HG03039 (cell line): ENCODE data around the gene CRYBA2.

ENCODE experiments used
- ATAC-seq: cut with Tn5 transposase; IDR thresholded peaks from one replicate; pipeline ENCODE4 v1.9.1; 2021; ENCODE audit warnings: mild to moderate bottlenecking, moderate library complexity; ENCODE audit not compliant: unreplicated experiment

Gene CRYBA2

GRCh38 chr2:218999881-219000568, 6.8 kb upstream of the CRYBA2 start:
- no peak for ATAC-seq

- ATAC-seq: no peak
Observed at GRCh38 chr2:218999021-218999880, 6.0 kb upstream of the CRYBA2 start.

- no peak for ATAC-seq
Observed at GRCh38 chr2:218998414-218999002, 5.3 kb upstream of the CRYBA2 start.

DNA sequence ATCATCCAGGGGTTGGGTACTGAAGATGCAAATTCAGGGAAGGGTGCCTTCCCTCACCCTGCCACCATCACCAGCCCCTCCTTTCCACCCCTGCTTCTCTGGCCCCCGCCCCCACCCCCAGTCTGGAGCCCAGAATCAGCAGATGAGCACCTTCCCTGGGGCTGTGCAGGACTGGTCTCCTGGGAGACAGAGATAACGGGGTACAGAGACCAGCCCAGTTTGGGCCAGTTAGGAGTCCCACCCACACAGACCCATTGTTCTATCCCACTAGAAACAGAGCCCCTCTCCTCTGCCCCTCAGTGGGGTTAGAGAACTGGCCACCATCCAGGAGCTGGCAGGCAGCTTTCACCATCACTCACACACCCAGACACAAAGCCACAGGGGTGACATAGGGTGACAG, 4.5 kb upstream of the CRYBA2 start:
- ATAC-seq: no peak

- no peak for ATAC-seq
Observed at GRCh38 chr2:218996937-218997336, 3.7 kb upstream of the CRYBA2 start.

DNA sequence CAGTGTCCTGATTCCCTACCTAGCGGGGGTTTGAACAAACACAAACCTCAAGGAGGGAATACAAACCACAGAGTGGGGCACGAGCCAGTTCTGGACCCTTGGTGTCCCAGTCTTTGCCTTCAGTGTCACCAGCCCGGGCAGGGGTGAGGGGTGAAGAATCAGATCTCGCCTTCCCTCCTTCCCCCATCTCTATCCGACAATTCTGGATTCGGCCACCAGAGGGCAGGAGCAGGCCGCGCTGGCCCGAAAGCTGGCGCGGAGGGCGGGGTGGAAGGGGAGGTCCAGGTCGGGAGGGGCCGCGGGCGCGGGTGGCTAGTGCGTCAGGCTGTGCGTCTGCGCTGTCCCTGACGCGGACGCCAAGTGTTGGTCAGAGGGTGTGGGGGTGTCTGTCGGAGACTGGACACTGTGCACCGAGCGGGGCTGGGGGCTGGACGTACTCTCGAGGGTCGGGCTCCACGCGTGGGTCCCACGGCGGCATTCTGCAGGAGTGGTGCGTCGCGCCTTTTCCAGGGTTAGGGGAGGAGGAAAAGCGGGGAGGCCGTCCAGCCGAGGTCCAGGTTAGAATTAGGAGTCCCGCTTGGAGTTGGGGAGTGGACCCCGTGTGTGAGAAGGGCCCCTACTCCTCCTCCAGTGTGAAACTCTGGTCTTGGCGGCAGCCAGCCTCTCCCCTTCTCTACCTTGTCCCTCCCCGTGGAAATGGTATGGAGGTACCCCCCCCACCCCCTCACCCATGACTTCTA, 2.9 kb upstream of the CRYBA2 start:
- no peak for ATAC-seq

GRCh38 chr2:218995561-218995960, 2.3 kb upstream of the CRYBA2 start:
- no peak for ATAC-seq

DNA sequence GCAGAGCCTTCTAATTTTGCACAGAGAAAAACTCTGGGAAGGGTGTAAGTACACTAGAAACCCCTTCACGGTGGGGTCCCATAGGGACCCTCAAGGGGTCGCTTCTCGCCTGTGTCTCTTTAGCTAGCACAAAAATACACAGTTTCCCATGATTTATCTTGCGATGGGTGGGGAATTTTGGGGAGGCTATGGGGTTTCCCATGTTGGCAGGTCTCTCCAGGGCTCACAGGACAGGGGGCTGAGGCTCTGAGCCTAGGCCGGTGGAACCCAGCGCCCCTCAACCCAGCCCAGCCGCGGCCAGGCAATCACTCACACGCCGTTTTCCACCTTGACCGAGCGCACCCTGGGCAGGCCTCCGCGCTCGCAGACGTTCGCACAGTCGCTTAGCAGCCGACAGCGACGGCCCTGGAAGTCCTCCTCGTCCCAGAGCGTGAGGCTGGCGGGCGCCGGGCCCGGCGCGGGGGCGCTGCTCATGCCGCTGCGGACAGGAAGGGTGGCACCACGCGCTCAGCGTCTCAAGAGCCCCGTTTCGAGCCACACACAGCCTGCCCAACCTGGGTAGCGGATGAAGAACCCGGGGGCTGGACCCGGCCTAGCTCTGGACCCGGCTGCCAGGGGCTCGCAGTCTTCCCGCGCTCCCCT, 398 bp downstream of the CRYBA2 start:
- no peak for ATAC-seq

DNA sequence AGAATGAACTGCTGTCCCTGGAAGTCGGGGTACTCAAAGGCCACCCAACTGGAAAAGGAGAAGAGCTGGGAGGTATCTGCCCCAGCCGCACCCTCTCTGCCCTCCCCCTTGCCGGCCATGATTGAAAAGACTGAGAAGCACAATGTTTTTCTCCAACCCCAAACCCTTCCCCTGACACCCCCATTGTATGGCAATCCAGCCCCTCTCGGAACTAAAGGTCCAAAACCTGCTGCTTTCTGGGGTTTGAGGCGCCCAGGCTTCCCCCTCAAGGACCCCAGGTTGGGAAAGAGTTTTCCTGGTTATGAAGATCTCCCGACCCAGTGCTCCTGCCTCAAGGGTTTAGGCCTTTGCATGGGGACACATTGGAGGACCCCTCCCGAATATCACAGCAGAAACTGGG, 1.0 kb downstream of the CRYBA2 start:
- no peak for ATAC-seq

- no peak for ATAC-seq
Observed at GRCh38 chr2:218991674-218992168, 1.5 kb downstream of the CRYBA2 start.

DNA sequence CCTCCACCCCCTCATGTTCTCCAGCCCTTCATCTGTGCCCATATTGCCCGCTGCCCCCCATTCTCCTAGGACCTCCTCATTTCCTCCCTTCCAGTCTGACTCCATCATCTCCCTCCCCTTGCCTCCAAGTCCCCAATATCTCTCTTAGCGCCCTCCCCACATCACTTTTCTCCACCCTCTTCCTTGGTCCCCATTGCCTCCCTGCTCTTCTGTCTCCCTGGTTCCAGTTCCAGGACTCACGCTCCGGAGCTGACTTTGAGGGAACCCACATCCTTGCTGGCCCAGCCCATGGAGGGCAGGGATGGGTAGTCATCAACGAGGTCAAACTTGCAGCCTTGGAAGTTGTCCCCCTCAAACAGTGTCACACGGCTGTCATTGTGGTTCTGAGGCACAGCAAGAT, 2.6 kb downstream of the CRYBA2 start:
- no peak for ATAC-seq

- ATAC-seq: no peak
Observed at GRCh38 chr2:218990052-218990451, 3.2 kb downstream of the CRYBA2 start.

DNA sequence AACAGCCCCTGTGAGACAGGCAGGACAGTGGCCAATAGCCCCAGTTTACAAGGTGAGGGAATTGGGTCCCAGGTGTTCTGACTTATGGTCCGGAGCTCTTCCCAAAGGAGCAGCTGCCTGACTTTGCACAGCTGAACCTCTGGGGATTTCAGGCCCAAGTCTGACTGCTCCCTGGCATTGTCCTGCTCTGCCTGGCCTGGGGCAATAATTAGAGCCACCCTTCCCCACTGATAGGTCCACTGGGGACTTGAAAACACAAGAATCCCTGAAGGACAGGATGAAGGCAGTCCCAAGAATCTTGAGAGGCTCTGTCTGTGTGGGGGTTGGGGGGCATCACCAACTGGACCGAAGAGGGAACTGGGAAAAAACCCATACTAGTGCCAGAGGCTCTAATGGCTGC, 4.6 kb downstream of the CRYBA2 start:
- no peak for ATAC-seq

- ATAC-seq: no peak
Observed at GRCh38 chr2:218988164-218988563, 5.1 kb downstream of the CRYBA2 start.

DNA sequence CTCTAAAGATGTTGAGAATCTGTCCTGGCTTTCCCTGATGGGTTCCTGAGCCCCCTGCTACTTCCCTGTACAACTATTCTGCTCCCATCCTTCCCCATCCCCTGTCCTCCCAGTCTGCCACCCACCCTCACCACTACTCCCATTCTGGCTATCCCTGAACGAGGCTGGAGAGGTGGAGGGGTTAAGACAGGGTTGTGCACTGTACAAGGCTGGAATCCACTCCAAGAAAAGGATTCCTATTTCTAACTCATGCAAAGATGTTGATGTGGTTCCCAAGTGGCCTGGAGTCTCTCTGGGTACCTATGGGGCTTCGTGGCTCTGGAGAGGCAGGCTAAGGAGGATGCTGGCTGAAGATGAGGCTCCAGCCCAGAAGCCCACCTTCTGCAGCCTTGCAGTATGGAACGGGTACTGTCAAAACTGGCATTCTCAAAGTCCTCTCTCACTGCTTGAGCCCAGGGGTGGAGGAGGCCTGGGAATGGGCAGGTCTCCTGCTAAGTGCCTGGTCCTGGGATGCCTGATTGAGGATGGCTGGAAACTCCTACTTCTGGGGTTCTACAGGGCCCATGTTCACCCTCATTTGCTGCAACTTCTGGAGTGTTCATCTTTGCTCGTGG, 7.0 kb downstream of the CRYBA2 start:
- no peak for ATAC-seq

DNA sequence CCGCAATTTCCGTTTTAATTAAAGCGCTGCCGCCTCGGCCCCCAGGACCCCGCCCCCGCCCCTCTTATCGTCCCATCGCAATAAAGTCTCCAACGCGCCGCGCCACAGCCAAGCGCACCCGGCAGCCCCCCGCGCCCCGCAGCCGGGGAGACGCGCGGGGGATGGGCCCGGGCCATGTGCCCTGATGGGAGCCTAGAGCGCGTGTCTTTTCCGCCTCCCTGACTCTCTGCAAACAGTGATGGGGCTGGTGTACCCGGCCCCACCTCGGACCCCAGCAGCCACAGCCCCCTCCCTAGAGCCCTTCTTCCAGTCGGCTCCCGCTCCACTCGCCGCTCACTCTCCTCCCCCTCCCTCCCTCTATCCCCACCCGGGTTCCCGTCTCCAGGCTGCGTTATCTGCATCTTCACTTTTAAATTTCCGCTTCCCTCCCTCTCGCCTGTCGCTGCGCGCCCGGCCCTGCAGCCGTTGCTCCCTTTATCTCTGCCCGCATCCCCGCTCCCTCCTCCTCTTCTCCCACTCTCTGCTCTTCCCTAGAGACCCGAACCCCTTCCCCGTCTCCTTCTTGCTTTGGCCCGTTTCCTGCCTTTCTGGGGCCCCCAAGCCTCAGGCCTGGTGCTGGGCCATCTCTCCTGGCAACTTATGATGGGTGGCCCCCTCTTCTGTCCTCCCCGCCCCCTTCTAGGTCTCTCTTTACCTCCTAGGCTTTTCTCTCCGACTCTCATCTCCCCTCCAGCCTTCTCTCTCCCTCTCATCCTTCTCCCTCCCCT, 7.7 kb downstream of the CRYBA2 start:
- no peak for ATAC-seq

- no peak for ATAC-seq
Observed at GRCh38 chr2:218985021-218985324, 8.2 kb downstream of the CRYBA2 start, which contains the start of gene FEV. FEV (minus strand) TSS chr2:218985184; CDS start chr2:218985075, 109 bp downstream.

DNA sequence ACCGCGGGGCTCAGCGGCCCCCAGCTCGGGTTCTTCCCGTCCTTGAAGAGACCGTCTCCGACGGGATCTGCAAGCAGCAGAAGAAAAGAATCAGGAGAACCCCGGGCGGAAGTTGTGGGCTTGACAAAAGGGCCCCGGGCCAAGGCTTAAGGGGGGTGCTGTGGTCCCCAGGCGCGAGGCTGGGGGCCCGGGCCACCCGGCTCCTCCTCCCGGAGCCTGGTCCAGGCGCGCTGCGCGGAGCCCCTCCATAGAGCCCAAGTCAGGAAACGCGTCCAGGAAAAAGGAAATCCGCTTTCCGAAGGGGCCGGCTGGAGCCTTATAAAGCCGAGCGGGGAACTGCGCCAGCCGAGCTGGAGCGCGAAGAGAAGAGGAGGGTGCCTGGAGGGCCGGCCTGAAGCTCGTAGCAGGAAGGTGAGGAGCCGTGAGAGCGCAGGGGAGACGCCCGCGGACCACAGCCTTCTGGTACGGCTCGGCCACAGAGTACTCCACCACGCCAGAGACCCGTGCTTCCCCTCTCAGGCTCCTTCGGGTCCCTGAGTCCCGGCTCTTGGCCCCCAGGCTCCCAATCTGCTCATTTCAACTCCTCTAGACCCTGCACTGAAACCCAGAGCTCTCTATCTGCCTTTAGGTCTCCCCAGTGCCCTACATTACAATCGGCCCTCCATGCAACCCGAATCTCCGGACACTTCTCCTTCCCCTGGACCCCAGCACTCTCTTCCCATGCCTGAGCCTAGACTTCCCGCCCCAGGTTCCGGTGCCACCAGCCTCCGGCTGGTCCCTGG, 8.8 kb downstream of the CRYBA2 start:
- no peak for ATAC-seq

DNA sequence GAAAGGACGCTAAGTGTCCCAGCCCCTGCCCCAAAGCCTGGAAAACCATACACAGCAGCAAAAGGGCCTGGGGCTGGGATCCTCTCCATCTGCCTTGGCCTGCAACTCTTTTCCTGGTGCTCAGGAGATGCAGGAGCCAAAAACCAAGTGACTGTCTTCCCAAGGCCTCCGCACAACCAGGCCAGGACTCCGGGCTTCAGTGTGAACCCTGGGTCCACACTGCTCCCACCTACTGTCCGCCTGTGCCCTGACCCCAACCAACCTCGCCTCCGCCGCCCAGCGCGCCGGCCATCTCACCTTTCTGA, 9.3 kb downstream of the CRYBA2 start:
- ATAC-seq: no peak
